Central memory CD4-positive, alpha-beta T cell (primary cell): ENCODE data around the gene TPRG1.

Experiments used
- DNase-seq: peaks from one replicate; pipeline ENCODE4 v3.0.0; 2022

The TPRG1 gene

DNA sequence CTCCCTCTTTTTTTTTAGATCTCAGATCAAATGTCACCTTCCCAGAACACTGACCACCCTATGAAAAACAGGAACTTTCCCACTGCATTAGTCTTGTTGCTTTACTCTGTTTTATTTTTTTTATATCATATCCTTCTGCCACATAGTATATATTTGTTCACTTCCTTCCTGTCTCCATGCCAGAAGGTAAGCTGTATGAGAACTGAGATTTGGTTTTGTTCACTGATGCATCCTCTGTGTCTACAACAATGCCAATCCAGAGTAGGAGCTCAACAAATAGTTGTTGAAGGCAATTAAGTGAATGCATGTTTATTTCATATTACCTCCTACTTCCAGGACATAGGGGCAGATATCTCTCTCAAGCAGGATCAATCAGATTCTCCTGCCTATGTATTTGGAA is 114.4 kb downstream of the TPRG1 start:
- DNase-seq, result no peak

GRCh38 chr3:189286916-189287315 is 115.1 kb downstream of the TPRG1 start:
- no peak for DNase-seq

DNA sequence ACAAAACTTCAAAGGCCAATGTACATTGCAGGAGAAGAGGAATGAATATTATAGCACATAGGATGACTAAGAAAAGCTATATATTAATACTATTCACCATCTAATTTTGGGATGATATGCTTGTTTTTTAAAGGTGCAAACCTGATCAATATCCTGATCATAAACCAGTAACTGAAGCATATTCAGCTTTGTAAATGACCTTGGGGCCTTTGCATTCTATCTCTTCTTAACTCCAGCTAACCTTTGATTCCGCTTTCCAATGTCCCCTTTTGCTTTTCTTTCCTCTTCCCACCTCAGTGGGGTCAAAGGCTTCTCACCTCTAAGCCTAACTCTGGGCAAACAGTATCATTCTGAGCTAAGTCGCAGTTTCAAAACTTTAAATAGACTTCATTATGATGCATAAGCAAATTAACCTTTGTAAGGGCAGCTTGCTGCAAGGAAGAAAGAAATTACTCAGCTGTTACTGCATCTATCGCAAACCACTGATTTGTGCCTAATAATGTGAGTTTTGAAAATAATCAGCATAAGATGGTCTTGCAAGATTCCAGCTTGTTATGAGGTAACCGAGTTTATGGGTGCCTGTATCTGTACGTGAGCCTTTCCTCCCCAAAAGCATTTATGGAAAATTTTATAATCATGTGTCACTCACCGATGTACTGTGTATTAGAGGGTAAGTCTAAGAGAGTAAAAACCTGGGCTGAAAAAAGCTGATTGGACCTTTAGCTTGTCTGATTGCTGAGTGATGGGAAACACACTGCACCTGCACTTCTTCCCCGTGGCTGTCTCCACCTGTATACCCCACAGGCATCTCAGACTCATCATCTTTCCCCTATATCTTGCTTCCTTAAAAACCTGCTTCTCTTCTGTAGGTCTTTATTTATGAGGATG is 116.8 kb downstream of the TPRG1 start:
- no peak for DNase-seq

- DNase-seq, result no peak
These were observed 117.5 kb downstream of the TPRG1 start for GRCh38 chr3:189289251-189289650.

- no peak for DNase-seq
These were observed 121.1 kb downstream of the TPRG1 start for GRCh38 chr3:189292667-189293484.

DNA sequence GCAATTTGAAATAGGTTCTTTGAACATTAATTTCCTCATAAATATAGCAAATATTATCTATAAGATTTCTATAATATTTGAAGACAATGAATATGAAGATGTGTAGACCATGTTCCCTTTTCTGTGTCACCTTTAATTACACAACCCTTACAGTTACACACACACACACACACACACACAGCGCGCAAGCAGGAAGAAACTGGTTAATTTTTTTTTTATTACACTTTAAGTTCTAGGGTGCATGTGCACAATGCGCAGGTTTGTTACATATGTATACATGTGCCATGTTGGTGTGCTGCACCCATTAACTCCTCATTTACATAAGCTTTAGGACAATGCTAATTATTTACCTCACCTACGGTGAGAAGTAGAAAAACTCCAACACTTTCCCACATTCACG is 122.9 kb downstream of the TPRG1 start:
- DNase-seq, result no peak

DNA sequence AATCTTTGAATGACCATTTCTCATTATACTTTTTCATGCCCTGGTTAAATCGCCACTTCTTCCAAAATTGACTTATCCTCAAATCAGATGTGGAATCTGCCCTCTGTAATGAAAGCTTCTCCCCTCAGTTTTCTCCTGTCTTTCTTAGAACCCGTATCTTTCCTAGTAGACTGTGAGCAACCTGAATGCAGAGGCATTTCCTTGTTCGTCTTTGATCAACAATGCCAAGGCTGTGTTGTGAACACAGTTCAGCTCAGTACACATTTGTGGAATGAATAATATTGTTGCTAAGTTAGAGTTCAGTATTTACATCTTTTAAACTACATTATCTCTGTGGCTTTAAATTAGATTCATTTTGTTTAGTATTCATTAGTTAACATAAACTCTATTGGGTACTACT is 123.3 kb downstream of the TPRG1 start:
- DNase-seq, result no peak

- DNase-seq, result no peak
These were observed 126.2 kb downstream of the TPRG1 start for GRCh38 chr3:189297932-189298331.

- no peak for DNase-seq
These were observed 127.0 kb downstream of the TPRG1 start for GRCh38 chr3:189298469-189299375.

- no peak for DNase-seq
These were observed 128.6 kb downstream of the TPRG1 start for GRCh38 chr3:189300345-189300744.

DNA sequence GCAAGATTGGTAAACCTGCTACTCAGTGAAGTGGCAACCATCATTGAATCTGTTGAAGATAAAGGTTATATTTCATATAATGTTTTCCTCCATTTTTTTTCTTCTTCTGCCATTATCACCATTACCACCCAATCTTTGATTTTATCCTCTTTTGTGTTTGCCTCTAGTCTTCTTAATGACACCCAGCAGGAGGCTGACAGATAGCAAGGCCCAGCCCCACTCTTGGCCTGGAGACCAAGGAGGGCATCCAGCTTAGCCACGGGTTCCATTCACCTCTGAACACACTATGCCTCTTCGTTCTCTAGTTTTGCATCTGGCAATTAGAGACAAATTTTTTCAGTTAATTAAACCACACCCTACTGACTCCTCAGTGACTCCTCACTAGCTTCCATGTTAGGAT is 129.7 kb downstream of the TPRG1 start:
- DNase-seq, result no peak

GRCh38 chr3:189303584-189303983 is 131.8 kb downstream of the TPRG1 start:
- DNase-seq, result no peak

- no peak for DNase-seq
These were observed 132.9 kb downstream of the TPRG1 start for GRCh38 chr3:189304465-189305351.

GRCh38 chr3:189305412-189305811 is 133.6 kb downstream of the TPRG1 start:
- no peak for DNase-seq

DNA sequence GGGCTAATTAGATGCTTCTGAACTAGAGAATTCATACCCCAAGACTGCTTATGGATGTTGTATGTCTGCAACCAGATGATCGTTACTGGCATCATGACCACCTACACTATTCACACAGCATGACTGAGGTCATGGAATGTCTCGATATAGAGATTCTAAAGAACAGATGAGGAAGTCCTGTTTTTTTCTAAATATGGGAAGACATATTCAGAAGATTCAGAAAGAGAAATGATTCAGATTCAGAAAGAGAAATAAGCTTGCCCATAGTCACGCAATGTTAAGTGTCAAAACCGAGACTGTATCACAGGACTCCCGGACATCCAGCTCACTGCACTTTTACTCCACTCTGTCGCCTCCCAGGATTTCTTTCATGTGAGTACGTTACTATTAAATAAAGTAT is 136.2 kb downstream of the TPRG1 start:
- no peak for DNase-seq

- no peak for DNase-seq
These were observed 136.8 kb downstream of the TPRG1 start for GRCh38 chr3:189308608-189309007.

GRCh38 chr3:189309400-189309975 is 137.7 kb downstream of the TPRG1 start:
- DNase-seq, result no peak

DNA sequence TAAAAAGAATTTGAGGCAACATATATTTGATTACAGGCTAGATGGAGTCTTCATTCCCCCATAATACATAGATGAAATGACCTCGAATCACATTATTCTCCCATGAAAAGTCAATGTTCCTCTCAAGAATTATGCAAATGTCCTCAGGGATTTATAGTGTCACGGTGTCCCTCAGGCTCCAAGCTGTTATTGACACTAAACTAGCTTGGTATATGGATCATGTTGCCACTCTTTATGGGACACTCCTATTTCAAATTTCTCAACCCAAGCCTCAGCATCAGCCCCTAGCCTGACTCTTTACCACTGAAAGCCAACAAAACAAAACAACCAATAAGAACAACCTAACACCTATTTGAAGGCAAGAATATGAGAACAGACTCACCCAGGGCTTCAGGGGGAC is 139.8 kb downstream of the TPRG1 start:
- no peak for DNase-seq

DNA sequence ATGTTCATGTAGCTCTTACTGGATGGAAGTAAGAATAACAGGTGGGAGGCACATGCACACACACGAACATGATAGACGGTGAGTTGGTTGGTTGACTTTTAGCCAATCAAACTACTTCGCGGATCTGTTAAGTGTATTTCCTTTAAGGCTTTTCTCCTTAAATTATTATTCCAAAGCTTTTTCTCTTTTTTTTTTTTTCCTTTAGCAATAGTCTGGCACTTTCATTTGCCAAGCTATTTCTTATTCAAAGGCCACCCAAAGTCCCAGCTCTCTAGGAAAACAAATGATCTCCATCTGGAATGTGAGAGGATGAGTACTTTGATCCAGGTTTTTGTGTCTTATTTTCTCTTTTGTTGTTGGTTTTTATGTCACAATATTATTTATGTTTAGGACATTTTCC is 141.1 kb downstream of the TPRG1 start:
- DNase-seq, result no peak

DNA sequence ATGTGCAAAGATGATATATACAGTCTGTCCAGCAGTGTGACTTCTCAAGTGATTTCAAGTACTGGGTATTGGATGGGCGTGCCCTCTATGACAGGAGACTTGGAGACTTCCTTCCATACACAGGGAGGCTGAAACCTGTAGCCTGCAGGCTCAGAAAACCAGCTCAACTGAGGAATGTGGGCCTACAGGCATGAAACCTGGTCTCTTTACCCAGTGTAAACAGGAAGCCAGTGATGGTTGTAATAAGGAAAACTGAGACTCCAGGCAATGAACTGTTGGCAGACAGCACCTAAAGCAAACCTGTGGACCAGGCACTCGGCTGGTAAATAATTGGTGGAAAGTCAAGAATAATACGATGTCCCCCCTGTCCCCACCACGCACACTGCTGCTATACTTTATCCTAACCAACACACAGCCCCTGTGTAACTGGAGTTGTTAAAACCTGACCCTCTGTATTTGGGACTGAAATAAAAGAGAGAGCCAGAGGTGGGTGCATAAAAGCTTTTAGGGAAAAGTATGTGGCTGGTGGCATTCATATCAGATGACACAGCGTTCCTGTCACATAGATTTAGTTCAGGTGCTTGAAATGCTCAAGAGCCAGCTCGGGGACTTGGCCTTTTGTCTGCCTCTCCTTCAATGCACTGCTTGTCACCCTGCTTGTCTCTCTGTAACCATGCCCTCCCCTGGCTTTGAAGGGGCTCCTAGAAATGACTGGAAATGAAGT is 144.7 kb downstream of the TPRG1 start:
- DNase-seq, result no peak

- DNase-seq, result no peak
These were observed 146.1 kb downstream of the TPRG1 start for GRCh38 chr3:189317911-189318310.
